Choroid plexus epithelial cell (primary cell): Measurements from ENCODE around the gene EPB41L4B.

Experiments
- DNase-seq: peaks from one replicate; pipeline ENCODE4 v3.0.0-alpha.2; 2010; ENCODE audit warnings: low read depth
- H3K4me3 ChIP-seq: 2 replicates; pipeline ENCODE4 v1.5.1; 2011; ENCODE audit warnings: low read depth, mild to moderate bottlenecking, control low read depth, low read length, moderate library complexity
- TF ChIP-seq, protein P1 (sequence below): conservative IDR thresholded peaks from 2 replicates; pipeline ENCODE4 v1.5.1; 2011; ENCODE audit warnings: low read depth, mild to moderate bottlenecking, control low read depth, inconsistent platforms, low read length, moderate library complexity

EPB41L4B gene

DNA sequence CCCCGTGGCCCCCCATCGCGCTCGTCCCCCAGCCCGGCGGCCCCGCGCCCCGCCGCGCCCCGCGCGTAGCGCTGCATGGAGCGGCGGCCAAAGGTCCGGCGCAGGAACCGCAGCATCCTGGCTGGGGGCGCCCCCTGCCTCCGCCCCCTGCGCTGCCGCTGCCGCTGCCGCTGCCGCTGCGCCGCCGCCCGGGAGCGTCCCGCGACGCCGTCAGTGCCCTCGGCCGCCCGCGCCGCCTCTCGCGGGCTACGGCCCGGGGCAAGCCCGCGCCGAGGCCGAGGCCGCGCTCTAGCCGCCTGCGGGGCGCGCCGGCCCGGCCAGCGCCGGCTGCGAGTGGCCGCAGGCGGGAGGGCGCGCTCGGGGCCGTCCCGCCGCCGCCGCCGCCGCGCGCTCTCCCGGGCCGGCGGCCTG, 523 bp downstream of the EPB41L4B start:
- TF ChIP-seq, protein P1, sequence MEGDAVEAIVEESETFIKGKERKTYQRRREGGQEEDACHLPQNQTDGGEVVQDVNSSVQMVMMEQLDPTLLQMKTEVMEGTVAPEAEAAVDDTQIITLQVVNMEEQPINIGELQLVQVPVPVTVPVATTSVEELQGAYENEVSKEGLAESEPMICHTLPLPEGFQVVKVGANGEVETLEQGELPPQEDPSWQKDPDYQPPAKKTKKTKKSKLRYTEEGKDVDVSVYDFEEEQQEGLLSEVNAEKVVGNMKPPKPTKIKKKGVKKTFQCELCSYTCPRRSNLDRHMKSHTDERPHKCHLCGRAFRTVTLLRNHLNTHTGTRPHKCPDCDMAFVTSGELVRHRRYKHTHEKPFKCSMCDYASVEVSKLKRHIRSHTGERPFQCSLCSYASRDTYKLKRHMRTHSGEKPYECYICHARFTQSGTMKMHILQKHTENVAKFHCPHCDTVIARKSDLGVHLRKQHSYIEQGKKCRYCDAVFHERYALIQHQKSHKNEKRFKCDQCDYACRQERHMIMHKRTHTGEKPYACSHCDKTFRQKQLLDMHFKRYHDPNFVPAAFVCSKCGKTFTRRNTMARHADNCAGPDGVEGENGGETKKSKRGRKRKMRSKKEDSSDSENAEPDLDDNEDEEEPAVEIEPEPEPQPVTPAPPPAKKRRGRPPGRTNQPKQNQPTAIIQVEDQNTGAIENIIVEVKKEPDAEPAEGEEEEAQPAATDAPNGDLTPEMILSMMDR: no peak
- DNase-seq: no peak
- peak overlapping the region; percentile 60 for H3K4me3 ChIP-seq

GRCh38 chr9:109319626-109320241, 1.1 kb downstream of the EPB41L4B start:
- TF ChIP-seq, protein P1: no peak
- peak overlapping the region; percentile 60 for H3K4me3 ChIP-seq
- no peak for DNase-seq

- DNase-seq: no peak
- TF ChIP-seq, protein P1: no peak
- H3K4me3 ChIP-seq: peak overlapping the region; percentile 60
Observed at GRCh38 chr9:109319017-109319625, 1.7 kb downstream of the EPB41L4B start.

GRCh38 chr9:109317979-109318741, 2.7 kb downstream of the EPB41L4B start:
- DNase-seq: no peak
- TF ChIP-seq, protein P1: no peak
- no peak overlapping the region for H3K4me3 ChIP-seq

GRCh38 chr9:109317311-109317978, 3.4 kb downstream of the EPB41L4B start:
- no peak for DNase-seq
- TF ChIP-seq, protein P1: no peak
- no peak overlapping the region for H3K4me3 ChIP-seq

GRCh38 chr9:109316207-109316640, 4.6 kb downstream of the EPB41L4B start:
- TF ChIP-seq, protein P1: no peak
- H3K4me3 ChIP-seq: no peak overlapping the region
- DNase-seq: no peak
